ENCODE results near the gene RAI1.
A peak's percentile ranks its signal among the peaks of the same experiment; 100 is the strongest.
"Not testable (repeated sequence)": the region's sequence is repeated elsewhere in the genome, so short reads cannot be mapped to it uniquely, and the experiment has no call there.

RAI1 gene

GRCh38 chr17:17681187-17681743 lies at the start of gene RAI1:
RAI1 (plus strand) TSS chr17:17681458; CDS start chr17:17792949, 111,491 bp downstream.
- peak; percentile 89 for DNase-seq

- DNase-seq = not testable (repeated sequence)
Observed at GRCh38 chr17:17632690-17633089, 48.6 kb upstream of the RAI1 start.

GRCh38 chr17:17633310-17633709 lies 47.9 kb upstream of the RAI1 start:
- no peak for DNase-seq

GRCh38 chr17:17635126-17635525 lies 46.1 kb upstream of the RAI1 start:
- DNase-seq = no peak

GRCh38 chr17:17635537-17636271 lies 45.6 kb upstream of the RAI1 start:
- DNase-seq = not testable (repeated sequence)

GRCh38 chr17:17636272-17636885 lies 44.9 kb upstream of the RAI1 start:
- DNase-seq = no peak

- no peak for DNase-seq
Observed at GRCh38 chr17:17638467-17638866, 42.8 kb upstream of the RAI1 start.

- DNase-seq = not testable (repeated sequence)
Observed at GRCh38 chr17:17639661-17640270, 41.5 kb upstream of the RAI1 start.

GRCh38 chr17:17641621-17642409 lies 39.4 kb upstream of the RAI1 start:
- DNase-seq = peak; percentile 69

- DNase-seq = not testable (repeated sequence)
Observed at GRCh38 chr17:17645148-17645547, 36.1 kb upstream of the RAI1 start.

- DNase-seq = peak; percentile 38
Observed at GRCh38 chr17:17645961-17646360, 35.3 kb upstream of the RAI1 start.

GRCh38 chr17:17647524-17648178 lies 33.6 kb upstream of the RAI1 start:
- no peak for DNase-seq

GRCh38 chr17:17648762-17649161 lies 32.5 kb upstream of the RAI1 start:
- DNase-seq = no peak

GRCh38 chr17:17650959-17651358 lies 30.3 kb upstream of the RAI1 start:
- DNase-seq = no peak

- no peak for DNase-seq
Observed at GRCh38 chr17:17653343-17653742, 27.9 kb upstream of the RAI1 start.

GRCh38 chr17:17659340-17659739 lies 21.9 kb upstream of the RAI1 start:
- no peak for DNase-seq

- no peak for DNase-seq
Observed at GRCh38 chr17:17661134-17661533, 20.1 kb upstream of the RAI1 start.

- DNase-seq = no peak
Observed at GRCh38 chr17:17661834-17662385, 19.3 kb upstream of the RAI1 start.

- peak; percentile 97 for DNase-seq
Observed at GRCh38 chr17:17663160-17664063, 17.8 kb upstream of the RAI1 start.

- no peak for DNase-seq
Observed at GRCh38 chr17:17664064-17664452, 17.2 kb upstream of the RAI1 start.

GRCh38 chr17:17665255-17665654 lies 16.0 kb upstream of the RAI1 start:
- DNase-seq = no peak

Data from fibroblast of skin of right biceps (primary cell).